Upper lobe of left lung (tissue), 6 donors: ENCODE measurements around the gene NCOA1. TPM values are rescaled to one million over a fixed set of nuclear protein-coding genes. Genes with fewer than 3 reads are reported as not detected.
"Not testable (repeated sequence)": the region's sequence is repeated elsewhere in the genome, so short reads cannot be mapped to it uniquely, and the experiment has no call there.

ENCODE experiments used
- ATAC-seq, 2 donors: fragments of 200-7000 bp; cut with Tn5 transposase; one replicate each; pipeline ENCODE4 v1.9.1; 2022; ENCODE audit warnings: mild to moderate bottlenecking in 2 of 2, moderate library complexity in 2 of 2; ENCODE audit not compliant: low FRiP score in 2 of 2
- DNase-seq, 2 donors: peaks; one replicate each; pipeline ENCODE4 v3.0.0-alpha.2; 2019 to 2020
- H3K27ac ChIP-seq, 4 donors: fragments of 200-600 bp; sonication (generic); one replicate each; pipeline ENCODE4 v1.5.1; 2016 to 2019
- H3K27me3 ChIP-seq, 4 donors: fragments of 200-600 bp; sonication (generic); one replicate each; pipeline ENCODE4 v1.5.1; 2017 to 2019
- H3K36me3 ChIP-seq, 4 donors: fragments of 200-600 bp; sonication (generic); one replicate each; pipeline ENCODE4 v1.5.1; 2016 to 2019
- H3K4me1 ChIP-seq, 4 donors: fragments of 200-600 bp; sonication (generic); one replicate each; pipeline ENCODE4 v1.5.1; 2018 to 2019
- H3K4me3 ChIP-seq, 4 donors: fragments of 200-600 bp; sonication (generic); one replicate each; pipeline ENCODE4 v1.5.1; 2017 to 2019; ENCODE audit warnings: mild to moderate bottlenecking in 2 of 4, moderate library complexity in 1 of 4
- H3K9me3 ChIP-seq, 4 donors: fragments of 200-600 bp; sonication (generic); one replicate each; pipeline ENCODE4 v1.5.1; 2018 to 2019
- CTCF ChIP-seq, 6 experiments: fragments of 450-650 bp in 4 of 6; fragments of 200-600 bp in 2 of 6; sonication (generic) in 2 of 6; IDR thresholded peaks; one replicate each; pipeline ENCODE4 v1.5.1; 2016 to 2019; ENCODE audit warnings: antibody characterized with exemption in 6 of 6
- EP300 ChIP-seq, 4 donors: sonication (generic); formaldehyde crosslinking; IDR thresholded peaks; one replicate each; pipeline ENCODE4 v1.5.1; 2017; ENCODE audit warnings: antibody characterized with exemption in 4 of 4, control low read depth in 2 of 4
- POLR2A ChIP-seq, 4 donors: fragments of 450-650 bp; IDR thresholded peaks; one replicate each; pipeline ENCODE4 v1.5.1; 2016 to 2017; ENCODE audit warnings: antibody characterized with exemption in 4 of 4, mild to moderate bottlenecking in 2 of 4
- POLR2AphosphoS5 ChIP-seq, 2 donors: sonication (generic); formaldehyde crosslinking; IDR thresholded peaks; one replicate each; pipeline ENCODE4 v1.5.1; 2017; ENCODE audit warnings: antibody characterized with exemption in 2 of 2
- whole genome bisulfite sequencing, 2 donors: methylation state at CpG; one replicate each; pipeline ENCODE4 v1.1.5; 2017 to 2018; 5-methylcytosine and 5-hydroxymethylcytosine counted together
- total RNA-seq, 6 donors: library from RNA; depleted of rRNA in 4 of 6; stranded (reverse); fragments of >200 nt in 4 of 6; gene quantifications; one replicate each; pipeline versions ENCODE4 v1.1.0 to v1.2.1, GENCODE V29; 2016 to 2021
- donor health status: DM: no; HTN: no; CAD: no; lungs with moderate emphysema.
- donor health status: DM: no; HTN: yes; CAD: no; lungs with severe emphysema.

NCOA1 gene
- total RNA-seq, 6 donors from 2014 or later: 38.3 to 68.1 (median 42.5) TPM

GRCh38 chr2:24482251-24482971 lies 8.6 kb upstream of the NCOA1 start:
- Histone ChIP-seq H3K4me1 (peaks cover 0 to 16% (median 14%) of the 10 kb centered on the region in 4 donors), H3K9me3 (no peaks in the 10 kb centered on the region), H3K36me3 (no peaks in the 10 kb centered on the region), H3K4me3 (no peak overlapping the region), H3K27me3 (no peaks in the 10 kb centered on the region), H3K27ac (peak overlapping the region in 3 of 4 donors; percentile 14 to 66 (median 54))
- DNase-seq (peak in 1 of 2 donors; percentile 57), ATAC-seq (peak; percentile 37 to 63)
- TF ChIP-seq CTCF (IDR thresholded peaks at IDR 0.05) (no peak), EP300 (IDR thresholded peaks at IDR 0.05) (no peak), POLR2AphosphoS5 (IDR thresholded peaks at IDR 0.05) (no peak), POLR2A (IDR thresholded peaks at IDR 0.05) (no peak)
- 30 to 44% methylated on average over 5 of the region's 5 CpGs for WGBS, 2 donors

- H3K4me1 ChIP-seq: peaks cover 0 to 16% (median 14%) of the 10 kb centered on the region in 4 donors
- H3K9me3 ChIP-seq: no peaks in the 10 kb centered on the region
- H3K36me3 ChIP-seq: no peaks in the 10 kb centered on the region
- no peak overlapping the region for H3K4me3 ChIP-seq
- no peaks in the 10 kb centered on the region for H3K27me3 ChIP-seq
- ATAC-seq: no peak
- TF ChIP-seq CTCF (IDR thresholded peaks at IDR 0.05): no peak
- TF ChIP-seq POLR2AphosphoS5 (IDR thresholded peaks at IDR 0.05): no peak
- TF ChIP-seq EP300 (IDR thresholded peaks at IDR 0.05): no peak
- H3K27ac ChIP-seq: peak overlapping the region in 3 of 4 donors; percentile 14 to 66 (median 54)
- 66 to 72% methylated on average over 3 of the region's 3 CpGs for whole genome bisulfite sequencing, 2 donors
- DNase-seq: no peak
These were observed 8.1 kb upstream of the NCOA1 start for GRCh38 chr2:24482972-24483300.

GRCh38 chr2:24484677-24485076 lies 6.4 kb upstream of the NCOA1 start:
- WGBS, 2 donors: 91% methylated on average over 6 of the region's 6 CpGs
- not testable (repeated sequence) for H3K36me3 ChIP-seq, ATAC-seq, H3K27ac ChIP-seq, H3K27me3 ChIP-seq, DNase-seq, H3K9me3 ChIP-seq, H3K4me3 ChIP-seq
- peaks cover 3 to 22% (median 18%) of the 10 kb centered on the region in 4 donors for H3K4me1 ChIP-seq

- DNase-seq: no peak
- H3K27me3 ChIP-seq: no peaks in the 10 kb centered on the region
- H3K27ac ChIP-seq: no peak overlapping the region
- WGBS, 2 donors: 95 to 97% methylated on average over 3 of the region's 3 CpGs
- peaks cover 8 to 27% (median 23%) of the 10 kb centered on the region in 4 donors for H3K4me1 ChIP-seq
- H3K4me3 ChIP-seq: no peak overlapping the region
- H3K36me3 ChIP-seq: no peaks in the 10 kb centered on the region
- no peaks in the 10 kb centered on the region for H3K9me3 ChIP-seq
- no peak for ATAC-seq
- TF ChIP-seq POLR2A (IDR thresholded peaks at IDR 0.05) (no peak), CTCF (IDR thresholded peaks at IDR 0.05) (no peak)
These were observed 5.9 kb upstream of the NCOA1 start for GRCh38 chr2:24485197-24485596.

GRCh38 chr2:24486636-24487205 lies 4.3 kb upstream of the NCOA1 start:
- Histone ChIP-seq H3K27me3 (no peaks in the 10 kb centered on the region), H3K27ac (no peak overlapping the region), H3K4me1 (peaks cover 12 to 28% (median 24%) of the 10 kb centered on the region in 4 donors), H3K9me3 (no peaks in the 10 kb centered on the region), H3K4me3 (no peak overlapping the region), H3K36me3 (no peaks in the 10 kb centered on the region)
- DNase-seq (no peak), ATAC-seq (no peak)
- TF ChIP-seq CTCF (IDR thresholded peaks at IDR 0.05): no peak
- WGBS, 2 donors: 78 to 86% methylated on average over 3 of the region's 3 CpGs
